Fibroblast of peridontal ligament (primary cell): ENCODE data around the gene MCM6.

Experiments
- DNase-seq: peaks from one replicate; pipeline ENCODE4 v3.0.0-alpha.2; 2010; ENCODE audit errors: extremely low read depth

The MCM6 gene

GRCh38 chr2:135863233-135863632, 13.0 kb downstream of the MCM6 start:
- peak; percentile 71 for DNase-seq

GRCh38 chr2:135862718-135863117, 13.5 kb downstream of the MCM6 start:
- no peak for DNase-seq

- no peak for DNase-seq
Observed at GRCh38 chr2:135853401-135853800, 22.8 kb downstream of the MCM6 start.

GRCh38 chr2:135851858-135852257, 24.4 kb downstream of the MCM6 start:
- peak; percentile 66 for DNase-seq

GRCh38 chr2:135850892-135851668, 25.2 kb downstream of the MCM6 start:
- peak; percentile 37 for DNase-seq

GRCh38 chr2:135849087-135849486, 27.2 kb downstream of the MCM6 start:
- DNase-seq, result no peak

- DNase-seq, result no peak
Observed at GRCh38 chr2:135845997-135846396, 30.2 kb downstream of the MCM6 start.

GRCh38 chr2:135845257-135845656, 31.0 kb downstream of the MCM6 start:
- DNase-seq, result no peak

GRCh38 chr2:135844301-135844895, 31.8 kb downstream of the MCM6 start:
- DNase-seq, result no peak

- DNase-seq, result no peak
Observed at GRCh38 chr2:135843671-135844070, 32.6 kb downstream of the MCM6 start.

GRCh38 chr2:135840601-135841000, 35.6 kb downstream of the MCM6 start:
- no peak for DNase-seq

- DNase-seq, result peak; percentile 87
Observed at GRCh38 chr2:135839713-135840112, 36.5 kb downstream of the MCM6 start.

- DNase-seq, result no peak
Observed at GRCh38 chr2:135838502-135838901, 37.7 kb downstream of the MCM6 start.

GRCh38 chr2:135836596-135837270, 39.5 kb downstream of the MCM6 start, which contains the start of gene LCT:
Gene LCT, minus strand, starts transcription at chr2:135837184. Its CDS starts 15 bp downstream, at chr2:135837169.
- DNase-seq, result no peak

GRCh38 chr2:135832891-135833290, 43.4 kb downstream of the MCM6 start:
- DNase-seq, result no peak

- DNase-seq, result no peak
Observed at GRCh38 chr2:135831180-135831812, 44.9 kb downstream of the MCM6 start.

GRCh38 chr2:135829378-135830135, 46.7 kb downstream of the MCM6 start:
- DNase-seq, result peak; percentile 23

- no peak for DNase-seq
Observed at GRCh38 chr2:135826544-135826943, 49.7 kb downstream of the MCM6 start.

GRCh38 chr2:135825550-135826176, 50.6 kb downstream of the MCM6 start:
- no peak for DNase-seq

- DNase-seq, result no peak
Observed at GRCh38 chr2:135825131-135825530, 51.1 kb downstream of the MCM6 start.

GRCh38 chr2:135822855-135823254, 53.4 kb downstream of the MCM6 start:
- no peak for DNase-seq
